Measurements from ENCODE around the gene MYRIP.
"Not testable (repeated sequence)": the region's sequence is repeated elsewhere in the genome, so short reads cannot be mapped to it uniquely, and the experiment has no call there.

DNA sequence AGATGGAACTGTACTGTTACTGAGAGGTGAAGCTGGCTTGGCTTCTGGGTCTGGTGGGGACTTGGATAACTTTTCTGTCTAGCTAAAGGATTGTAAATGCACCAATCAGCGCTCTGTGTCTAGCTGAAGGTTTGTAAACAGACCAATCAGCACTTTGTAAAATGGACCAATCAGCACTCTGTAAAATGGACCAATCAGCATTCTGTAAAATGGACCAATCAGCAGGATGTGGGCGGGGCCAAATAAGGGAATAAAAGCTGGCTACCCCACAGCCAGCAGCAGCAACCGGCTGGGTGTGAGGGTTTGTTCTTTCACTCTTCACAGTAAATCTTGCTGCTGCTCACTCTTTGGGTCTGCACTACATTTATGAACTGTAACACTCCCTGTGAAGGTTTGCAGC, 6.9 kb upstream of the MYRIP start:
- TF ChIP-seq POLR2A (IDR thresholded peaks at IDR 0.05): not testable (repeated sequence)
- TF ChIP-seq, protein P1, sequence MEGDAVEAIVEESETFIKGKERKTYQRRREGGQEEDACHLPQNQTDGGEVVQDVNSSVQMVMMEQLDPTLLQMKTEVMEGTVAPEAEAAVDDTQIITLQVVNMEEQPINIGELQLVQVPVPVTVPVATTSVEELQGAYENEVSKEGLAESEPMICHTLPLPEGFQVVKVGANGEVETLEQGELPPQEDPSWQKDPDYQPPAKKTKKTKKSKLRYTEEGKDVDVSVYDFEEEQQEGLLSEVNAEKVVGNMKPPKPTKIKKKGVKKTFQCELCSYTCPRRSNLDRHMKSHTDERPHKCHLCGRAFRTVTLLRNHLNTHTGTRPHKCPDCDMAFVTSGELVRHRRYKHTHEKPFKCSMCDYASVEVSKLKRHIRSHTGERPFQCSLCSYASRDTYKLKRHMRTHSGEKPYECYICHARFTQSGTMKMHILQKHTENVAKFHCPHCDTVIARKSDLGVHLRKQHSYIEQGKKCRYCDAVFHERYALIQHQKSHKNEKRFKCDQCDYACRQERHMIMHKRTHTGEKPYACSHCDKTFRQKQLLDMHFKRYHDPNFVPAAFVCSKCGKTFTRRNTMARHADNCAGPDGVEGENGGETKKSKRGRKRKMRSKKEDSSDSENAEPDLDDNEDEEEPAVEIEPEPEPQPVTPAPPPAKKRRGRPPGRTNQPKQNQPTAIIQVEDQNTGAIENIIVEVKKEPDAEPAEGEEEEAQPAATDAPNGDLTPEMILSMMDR (IDR thresholded peaks at IDR 0.05): not testable (repeated sequence)

Data from thyroid gland (tissue), 4 donors.